Measurements from ENCODE around the gene KCTD6.

DNA sequence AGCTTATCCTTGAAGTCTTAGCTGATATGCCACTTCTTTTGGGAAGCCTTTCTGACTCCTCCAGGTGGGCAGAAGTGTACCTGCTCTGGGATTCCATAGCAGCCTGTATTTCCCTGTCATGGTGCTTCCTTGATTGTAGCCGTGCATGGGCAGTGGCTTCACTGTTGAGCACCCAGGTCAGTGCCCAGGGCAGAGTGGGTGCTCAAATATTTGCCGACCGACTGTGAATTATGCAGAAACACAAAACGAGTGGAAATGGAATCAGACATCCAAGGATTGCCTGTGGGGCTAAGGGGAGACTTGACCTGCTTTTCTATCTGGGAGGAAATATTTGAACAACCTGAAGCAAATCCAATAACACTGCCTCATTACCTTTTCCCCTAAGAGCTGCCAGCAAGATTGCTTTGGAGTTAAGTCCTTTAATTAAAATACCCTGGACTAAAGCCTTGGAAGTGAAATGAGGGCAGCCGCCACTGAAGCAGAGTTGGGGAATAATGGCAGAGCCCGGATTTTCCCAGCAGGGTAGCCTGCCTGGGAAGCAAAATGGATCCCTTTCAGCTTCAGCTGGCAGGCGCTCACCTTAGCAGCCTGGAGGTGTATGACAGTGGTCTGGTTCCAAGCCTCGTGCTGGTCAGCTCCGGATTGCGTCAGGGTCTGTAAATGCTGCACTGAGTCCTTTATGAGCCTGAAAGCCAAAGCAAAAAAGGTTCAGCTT is 30.2 kb downstream of the KCTD6 start:
- no peak for TF ChIP-seq SUZ12 (IDR thresholded peaks at IDR 0.05; ENCODE audit: extremely low read depth, insufficient read depth, insufficient read length)
- no peak for TF ChIP-seq YY1 (IDR thresholded peaks at IDR 0.05; ENCODE audit: insufficient read depth, insufficient read length)
- no peak for TF ChIP-seq ZNF274 (IDR thresholded peaks at IDR 0.05; ENCODE audit: low read depth, low read length)
